GM19328 (cell line): Measurements from ENCODE around the gene HOXA3.

ENCODE experiments used
- ATAC-seq: cut with Tn5 transposase; IDR thresholded peaks from one replicate; pipeline ENCODE4 v1.9.1; 2021; ENCODE audit warnings: mild to moderate bottlenecking, moderate library complexity; ENCODE audit not compliant: unreplicated experiment

Gene HOXA3

GRCh38 chr7:27106181-27106900 is 46.0 kb downstream of the HOXA3 start:
- no peak for ATAC-seq

- ATAC-seq: no peak
Observed at GRCh38 chr7:27105301-27106031, 46.9 kb downstream of the HOXA3 start.

- no peak for ATAC-seq
Observed at GRCh38 chr7:27104341-27105058, 47.9 kb downstream of the HOXA3 start.

GRCh38 chr7:27103489-27104226 is 48.7 kb downstream of the HOXA3 start:
- ATAC-seq: no peak

GRCh38 chr7:27102581-27103442 is 49.6 kb downstream of the HOXA3 start, which contains the start of gene HOXA2:
TSS of gene HOXA2 (minus strand) at chr7:27102683. CDS start at chr7:27102500, 183 bp downstream.
- ATAC-seq: no peak

- no peak for ATAC-seq
Observed at GRCh38 chr7:27101957-27102580, 50.3 kb downstream of the HOXA3 start.

- no peak for ATAC-seq
Observed at GRCh38 chr7:27101171-27101956, 51.0 kb downstream of the HOXA3 start.

- ATAC-seq: no peak
Observed at GRCh38 chr7:27100694-27101170, 51.7 kb downstream of the HOXA3 start.

GRCh38 chr7:27099453-27100370 is 52.7 kb downstream of the HOXA3 start:
- ATAC-seq: no peak

- no peak for ATAC-seq
Observed at GRCh38 chr7:27098578-27099451, 53.6 kb downstream of the HOXA3 start.

GRCh38 chr7:27097686-27098577 is 54.5 kb downstream of the HOXA3 start:
- ATAC-seq: no peak

GRCh38 chr7:27096768-27097514 is 55.4 kb downstream of the HOXA3 start:
- ATAC-seq: no peak

GRCh38 chr7:27095897-27096767 is 56.3 kb downstream of the HOXA3 start, which contains the start of gene HOXA1:
TSS of gene HOXA1 (minus strand) at chr7:27096000. CDS start at chr7:27095912, 88 bp downstream.
- peak; percentile 82 for ATAC-seq
